Measurements from ENCODE around the gene RBPJL. TPM values are rescaled to one million over a fixed set of nuclear protein-coding genes. Genes with fewer than 3 reads are reported as not detected.

RBPJL gene
- total and polyA plus RNA-seq, 2 of the 13 experiments (the other 11 are each of a cell fraction or from before 2014, with no cell fraction given), result not detected

DNA sequence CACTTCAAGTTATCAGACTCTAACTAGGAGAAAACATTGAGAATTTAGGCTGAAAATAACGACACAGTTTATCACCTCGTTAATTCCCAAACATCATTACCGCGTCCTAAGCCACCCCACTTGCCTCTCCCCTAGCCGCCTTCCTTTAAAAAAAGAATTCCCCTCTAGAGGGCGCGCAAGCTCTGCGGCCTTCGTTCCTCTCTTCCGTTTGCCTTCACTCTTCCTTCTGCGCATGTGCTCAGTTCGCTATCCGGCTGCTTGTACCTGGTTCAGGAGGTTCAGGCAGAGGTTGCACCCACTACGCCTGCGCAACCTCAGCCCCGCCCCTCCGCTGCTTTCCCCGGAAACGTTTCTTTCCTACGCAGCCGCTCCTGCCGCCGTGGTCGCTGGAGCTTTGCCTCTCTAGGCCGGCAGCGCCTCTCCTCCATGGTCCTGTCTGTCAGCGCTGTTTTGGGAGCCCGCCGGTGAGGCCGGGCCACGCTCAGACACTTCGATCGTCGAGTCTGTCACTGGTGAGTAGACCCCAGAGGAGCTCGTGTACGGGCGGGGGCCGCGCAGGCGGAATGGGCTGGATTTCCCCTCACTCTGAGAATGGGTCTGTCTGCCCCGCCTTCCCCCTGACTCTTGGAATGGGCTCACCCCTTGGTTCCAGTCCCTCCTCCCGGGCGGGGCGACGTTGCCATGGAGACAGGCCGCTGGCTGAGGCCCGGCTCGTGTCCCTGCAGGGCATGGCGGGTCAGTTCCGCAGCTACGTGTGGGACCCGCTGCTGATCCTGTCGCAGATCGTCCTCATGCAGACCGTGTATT, 56.4 kb downstream of the RBPJL start, which contains the start of gene SYS1 (continued):
- peak; percentile 93 for TF ChIP-seq RXRA (CRISPR knock-in tag; IDR thresholded peaks at IDR 0.05)
- TF ChIP-seq TSC22D2 (CRISPR knock-in tag; IDR thresholded peaks at IDR 0.05; ENCODE audit: borderline replicate concordance), result peak; percentile 92
- TF ChIP-seq, protein P1, sequence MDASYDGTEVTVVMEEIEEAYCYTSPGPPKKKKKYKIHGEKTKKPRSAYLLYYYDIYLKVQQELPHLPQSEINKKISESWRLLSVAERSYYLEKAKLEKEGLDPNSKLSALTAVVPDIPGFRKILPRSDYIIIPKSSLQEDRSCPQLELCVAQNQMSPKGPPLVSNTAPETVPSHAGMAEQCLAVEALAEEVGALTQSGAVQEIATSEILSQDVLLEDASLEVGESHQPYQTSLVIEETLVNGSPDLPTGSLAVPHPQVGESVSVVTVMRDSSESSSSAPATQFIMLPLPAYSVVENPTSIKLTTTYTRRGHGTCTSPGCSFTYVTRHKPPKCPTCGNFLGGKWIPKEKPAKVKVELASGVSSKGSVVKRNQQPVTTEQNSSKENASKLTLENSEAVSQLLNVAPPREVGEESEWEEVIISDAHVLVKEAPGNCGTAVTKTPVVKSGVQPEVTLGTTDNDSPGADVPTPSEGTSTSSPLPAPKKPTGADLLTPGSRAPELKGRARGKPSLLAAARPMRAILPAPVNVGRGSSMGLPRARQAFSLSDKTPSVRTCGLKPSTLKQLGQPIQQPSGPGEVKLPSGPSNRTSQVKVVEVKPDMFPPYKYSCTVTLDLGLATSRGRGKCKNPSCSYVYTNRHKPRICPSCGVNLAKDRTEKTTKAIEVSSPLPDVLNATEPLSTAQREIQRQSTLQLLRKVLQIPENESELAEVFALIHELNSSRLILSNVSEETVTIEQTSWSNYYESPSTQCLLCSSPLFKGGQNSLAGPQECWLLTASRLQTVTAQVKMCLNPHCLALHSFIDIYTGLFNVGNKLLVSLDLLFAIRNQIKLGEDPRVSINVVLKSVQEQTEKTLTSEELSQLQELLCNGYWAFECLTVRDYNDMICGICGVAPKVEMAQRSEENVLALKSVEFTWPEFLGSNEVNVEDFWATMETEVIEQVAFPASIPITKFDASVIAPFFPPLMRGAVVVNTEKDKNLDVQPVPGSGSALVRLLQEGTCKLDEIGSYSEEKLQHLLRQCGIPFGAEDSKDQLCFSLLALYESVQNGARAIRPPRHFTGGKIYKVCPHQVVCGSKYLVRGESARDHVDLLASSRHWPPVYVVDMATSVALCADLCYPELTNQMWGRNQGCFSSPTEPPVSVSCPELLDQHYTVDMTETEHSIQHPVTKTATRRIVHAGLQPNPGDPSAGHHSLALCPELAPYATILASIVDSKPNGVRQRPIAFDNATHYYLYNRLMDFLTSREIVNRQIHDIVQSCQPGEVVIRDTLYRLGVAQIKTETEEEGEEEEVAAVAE (CRISPR knock-in tag; IDR thresholded peaks at IDR 0.05; ENCODE audit: borderline replicate concordance), result peak; percentile 92
- TF ChIP-seq, protein P2, sequence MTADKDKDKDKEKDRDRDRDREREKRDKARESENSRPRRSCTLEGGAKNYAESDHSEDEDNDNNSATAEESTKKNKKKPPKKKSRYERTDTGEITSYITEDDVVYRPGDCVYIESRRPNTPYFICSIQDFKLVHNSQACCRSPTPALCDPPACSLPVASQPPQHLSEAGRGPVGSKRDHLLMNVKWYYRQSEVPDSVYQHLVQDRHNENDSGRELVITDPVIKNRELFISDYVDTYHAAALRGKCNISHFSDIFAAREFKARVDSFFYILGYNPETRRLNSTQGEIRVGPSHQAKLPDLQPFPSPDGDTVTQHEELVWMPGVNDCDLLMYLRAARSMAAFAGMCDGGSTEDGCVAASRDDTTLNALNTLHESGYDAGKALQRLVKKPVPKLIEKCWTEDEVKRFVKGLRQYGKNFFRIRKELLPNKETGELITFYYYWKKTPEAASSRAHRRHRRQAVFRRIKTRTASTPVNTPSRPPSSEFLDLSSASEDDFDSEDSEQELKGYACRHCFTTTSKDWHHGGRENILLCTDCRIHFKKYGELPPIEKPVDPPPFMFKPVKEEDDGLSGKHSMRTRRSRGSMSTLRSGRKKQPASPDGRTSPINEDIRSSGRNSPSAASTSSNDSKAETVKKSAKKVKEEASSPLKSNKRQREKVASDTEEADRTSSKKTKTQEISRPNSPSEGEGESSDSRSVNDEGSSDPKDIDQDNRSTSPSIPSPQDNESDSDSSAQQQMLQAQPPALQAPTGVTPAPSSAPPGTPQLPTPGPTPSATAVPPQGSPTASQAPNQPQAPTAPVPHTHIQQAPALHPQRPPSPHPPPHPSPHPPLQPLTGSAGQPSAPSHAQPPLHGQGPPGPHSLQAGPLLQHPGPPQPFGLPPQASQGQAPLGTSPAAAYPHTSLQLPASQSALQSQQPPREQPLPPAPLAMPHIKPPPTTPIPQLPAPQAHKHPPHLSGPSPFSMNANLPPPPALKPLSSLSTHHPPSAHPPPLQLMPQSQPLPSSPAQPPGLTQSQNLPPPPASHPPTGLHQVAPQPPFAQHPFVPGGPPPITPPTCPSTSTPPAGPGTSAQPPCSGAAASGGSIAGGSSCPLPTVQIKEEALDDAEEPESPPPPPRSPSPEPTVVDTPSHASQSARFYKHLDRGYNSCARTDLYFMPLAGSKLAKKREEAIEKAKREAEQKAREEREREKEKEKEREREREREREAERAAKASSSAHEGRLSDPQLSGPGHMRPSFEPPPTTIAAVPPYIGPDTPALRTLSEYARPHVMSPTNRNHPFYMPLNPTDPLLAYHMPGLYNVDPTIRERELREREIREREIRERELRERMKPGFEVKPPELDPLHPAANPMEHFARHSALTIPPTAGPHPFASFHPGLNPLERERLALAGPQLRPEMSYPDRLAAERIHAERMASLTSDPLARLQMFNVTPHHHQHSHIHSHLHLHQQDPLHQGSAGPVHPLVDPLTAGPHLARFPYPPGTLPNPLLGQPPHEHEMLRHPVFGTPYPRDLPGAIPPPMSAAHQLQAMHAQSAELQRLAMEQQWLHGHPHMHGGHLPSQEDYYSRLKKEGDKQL (CRISPR knock-in tag; IDR thresholded peaks at IDR 0.05; ENCODE audit: low read depth), result peak; percentile 64
- no peak for TF ChIP-seq ZSCAN20 (CRISPR knock-in tag; IDR thresholded peaks at IDR 0.05; ENCODE audit: borderline replicate concordance)
- no peak; the same call in 1 of the 2 replicates for TF ChIP-seq ZNF431 (CRISPR knock-in tag; IDR thresholded peaks at IDR 0.05; ENCODE audit: borderline replicate concordance, low read depth)
- TF ChIP-seq CBFB (CRISPR knock-in tag; IDR thresholded peaks at IDR 0.05), result peak; percentile 93
- no peak; the same call in 1 of the 2 replicates for TF ChIP-seq TP53 (CRISPR knock-in tag; conservative IDR thresholded peaks at IDR 0.05)
- TF ChIP-seq, protein P3, sequence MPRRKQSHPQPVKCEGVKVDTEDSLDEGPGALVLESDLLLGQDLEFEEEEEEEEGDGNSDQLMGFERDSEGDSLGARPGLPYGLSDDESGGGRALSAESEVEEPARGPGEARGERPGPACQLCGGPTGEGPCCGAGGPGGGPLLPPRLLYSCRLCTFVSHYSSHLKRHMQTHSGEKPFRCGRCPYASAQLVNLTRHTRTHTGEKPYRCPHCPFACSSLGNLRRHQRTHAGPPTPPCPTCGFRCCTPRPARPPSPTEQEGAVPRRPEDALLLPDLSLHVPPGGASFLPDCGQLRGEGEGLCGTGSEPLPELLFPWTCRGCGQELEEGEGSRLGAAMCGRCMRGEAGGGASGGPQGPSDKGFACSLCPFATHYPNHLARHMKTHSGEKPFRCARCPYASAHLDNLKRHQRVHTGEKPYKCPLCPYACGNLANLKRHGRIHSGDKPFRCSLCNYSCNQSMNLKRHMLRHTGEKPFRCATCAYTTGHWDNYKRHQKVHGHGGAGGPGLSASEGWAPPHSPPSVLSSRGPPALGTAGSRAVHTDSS (CRISPR knock-in tag; conservative IDR thresholded peaks at IDR 0.05), result peak; percentile 99
- TF ChIP-seq ZNF205 (CRISPR knock-in tag; IDR thresholded peaks at IDR 0.05), result peak; percentile 90; the same call in 1 of the 2 replicates
- TF ChIP-seq, protein P4, sequence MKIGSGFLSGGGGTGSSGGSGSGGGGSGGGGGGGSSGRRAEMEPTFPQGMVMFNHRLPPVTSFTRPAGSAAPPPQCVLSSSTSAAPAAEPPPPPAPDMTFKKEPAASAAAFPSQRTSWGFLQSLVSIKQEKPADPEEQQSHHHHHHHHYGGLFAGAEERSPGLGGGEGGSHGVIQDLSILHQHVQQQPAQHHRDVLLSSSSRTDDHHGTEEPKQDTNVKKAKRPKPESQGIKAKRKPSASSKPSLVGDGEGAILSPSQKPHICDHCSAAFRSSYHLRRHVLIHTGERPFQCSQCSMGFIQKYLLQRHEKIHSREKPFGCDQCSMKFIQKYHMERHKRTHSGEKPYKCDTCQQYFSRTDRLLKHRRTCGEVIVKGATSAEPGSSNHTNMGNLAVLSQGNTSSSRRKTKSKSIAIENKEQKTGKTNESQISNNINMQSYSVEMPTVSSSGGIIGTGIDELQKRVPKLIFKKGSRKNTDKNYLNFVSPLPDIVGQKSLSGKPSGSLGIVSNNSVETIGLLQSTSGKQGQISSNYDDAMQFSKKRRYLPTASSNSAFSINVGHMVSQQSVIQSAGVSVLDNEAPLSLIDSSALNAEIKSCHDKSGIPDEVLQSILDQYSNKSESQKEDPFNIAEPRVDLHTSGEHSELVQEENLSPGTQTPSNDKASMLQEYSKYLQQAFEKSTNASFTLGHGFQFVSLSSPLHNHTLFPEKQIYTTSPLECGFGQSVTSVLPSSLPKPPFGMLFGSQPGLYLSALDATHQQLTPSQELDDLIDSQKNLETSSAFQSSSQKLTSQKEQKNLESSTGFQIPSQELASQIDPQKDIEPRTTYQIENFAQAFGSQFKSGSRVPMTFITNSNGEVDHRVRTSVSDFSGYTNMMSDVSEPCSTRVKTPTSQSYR (CRISPR knock-in tag; IDR thresholded peaks at IDR 0.05; ENCODE audit: borderline replicate concordance), result peak; percentile 66; the same call in 1 of the 2 replicates
- no peak for TF ChIP-seq REXO4 (CRISPR knock-in tag; IDR thresholded peaks at IDR 0.05; ENCODE audit: borderline replicate concordance)

Measured in HepG2 (cell line).